Fibroblast of lung (primary cell): ENCODE results near the gene GBP4.

Experiments used
- EZH2 ChIP-seq: IDR thresholded peaks from 2 replicates; pipeline ENCODE4 v1.5.1; 2012; ENCODE audit warnings: low read length, control low read depth, mild to moderate bottlenecking; ENCODE audit errors: missing control alignments
- TF ChIP-seq, protein P1 (sequence below), 2 donors: IDR thresholded peaks in 1 of 2; conservative IDR thresholded peaks in 1 of 2; 1 replicate in 1 of 2; 2 replicates in 1 of 2; pipeline ENCODE4 v1.5.1; 2011 to 2012; ENCODE audit warnings: low read length in 2 of 2, control low read depth in 1 of 2, inconsistent platforms in 1 of 2, low read depth in 1 of 2, mild to moderate bottlenecking in 1 of 2

DNA sequence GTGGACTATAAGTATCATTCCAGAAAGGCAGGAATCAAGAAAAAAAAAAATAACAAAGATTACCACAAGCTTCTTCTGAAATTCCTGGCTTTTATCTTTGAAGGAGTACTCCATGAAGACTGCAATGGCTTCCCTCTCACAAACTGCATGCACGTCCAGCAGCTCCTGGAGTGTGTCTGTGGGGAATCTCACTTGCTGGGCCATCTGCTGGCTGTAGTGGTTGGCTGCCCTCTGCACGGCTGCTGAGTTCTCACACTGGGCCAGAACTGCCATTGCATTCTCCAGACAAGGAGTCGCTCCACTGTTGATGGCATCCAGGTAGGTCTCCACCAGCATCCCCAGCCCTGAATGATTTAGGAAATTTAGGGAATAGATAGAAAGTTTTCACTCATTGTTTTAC is 49.5 kb downstream of the GBP4 start:
- TF ChIP-seq, protein P1, sequence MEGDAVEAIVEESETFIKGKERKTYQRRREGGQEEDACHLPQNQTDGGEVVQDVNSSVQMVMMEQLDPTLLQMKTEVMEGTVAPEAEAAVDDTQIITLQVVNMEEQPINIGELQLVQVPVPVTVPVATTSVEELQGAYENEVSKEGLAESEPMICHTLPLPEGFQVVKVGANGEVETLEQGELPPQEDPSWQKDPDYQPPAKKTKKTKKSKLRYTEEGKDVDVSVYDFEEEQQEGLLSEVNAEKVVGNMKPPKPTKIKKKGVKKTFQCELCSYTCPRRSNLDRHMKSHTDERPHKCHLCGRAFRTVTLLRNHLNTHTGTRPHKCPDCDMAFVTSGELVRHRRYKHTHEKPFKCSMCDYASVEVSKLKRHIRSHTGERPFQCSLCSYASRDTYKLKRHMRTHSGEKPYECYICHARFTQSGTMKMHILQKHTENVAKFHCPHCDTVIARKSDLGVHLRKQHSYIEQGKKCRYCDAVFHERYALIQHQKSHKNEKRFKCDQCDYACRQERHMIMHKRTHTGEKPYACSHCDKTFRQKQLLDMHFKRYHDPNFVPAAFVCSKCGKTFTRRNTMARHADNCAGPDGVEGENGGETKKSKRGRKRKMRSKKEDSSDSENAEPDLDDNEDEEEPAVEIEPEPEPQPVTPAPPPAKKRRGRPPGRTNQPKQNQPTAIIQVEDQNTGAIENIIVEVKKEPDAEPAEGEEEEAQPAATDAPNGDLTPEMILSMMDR (conservative IDR thresholded peaks at IDR 0.05 in 1 of 2, IDR thresholded peaks at IDR 0.05 in 1 of 2; ENCODE audit: low read depth in 1 of 2, low read length in 2 of 2): peak; percentile 44 to 54
- no peak for TF ChIP-seq EZH2
